ENCODE data around the gene PCSK4. TPM values are rescaled to one million over a fixed set of nuclear protein-coding genes. Genes with fewer than 3 reads are reported as not detected.

PCSK4 gene
- total RNA-seq, 2 experiments from 2014 or later, result 4.4 to 4.7 TPM

GRCh38 chr19:1457892-1458291 lies 32.3 kb downstream of the PCSK4 start:
- Mint-ChIP-seq H3K4me1 (ENCODE audit: low read depth) (peaks cover 13% of the 10 kb centered on the region), H3K9me3 (no peaks in the 10 kb centered on the region), H3K27me3 (peaks cover 34% of the 10 kb centered on the region), H3K36me3 (ENCODE audit: low read depth) (no peaks in the 10 kb centered on the region), H3K27ac (no peak overlapping the region), H3K4me3 (no peak overlapping the region)
- DNase-seq (no peak), ATAC-seq (no peak)
- ChIA-PET POLR2A (interaction anchor here (0.9 to 1.9 kb wide), 4 partner anchors 8 to 16 kb away, joined by 3 to 6 read pairs (median 4); no protein-coding TSS in a partner anchor), CTCF (interaction anchor here (0.9 to 1.8 kb wide), 3 partner anchors 8 to 89 kb away, joined by 3 to 6 read pairs (median 5); no protein-coding TSS in a partner anchor)
- TF ChIP-seq CTCF (IDR thresholded peaks at IDR 0.05), result no peak
- intact Hi-C loops (cut with micrococcal nuclease), result no loop called here

- DNase-seq, result no peak
- no peak for TF ChIP-seq CTCF (IDR thresholded peaks at IDR 0.05)
- Mint-ChIP-seq H3K27me3 (peaks cover 40% of the 10 kb centered on the region), H3K9me3 (no peaks in the 10 kb centered on the region), H3K4me3 (no peak overlapping the region), H3K27ac (no peak overlapping the region), H3K4me1 (ENCODE audit: low read depth) (peaks cover 13% of the 10 kb centered on the region), H3K36me3 (ENCODE audit: low read depth) (no peaks in the 10 kb centered on the region)
- no peak for ATAC-seq
- POLR2A ChIA-PET, result interaction anchor here (0.9 to 1.9 kb wide), 4 partner anchors 9 to 16 kb away, joined by 3 to 6 read pairs (median 4); no protein-coding TSS in a partner anchor
- CTCF ChIA-PET, result interaction anchor here (0.7 to 1.8 kb wide), 4 partner anchors 9 to 89 kb away, joined by 3 to 6 read pairs (median 4); no protein-coding TSS in a partner anchor
- intact Hi-C loops (cut with micrococcal nuclease), result no loop called here
Observed at GRCh38 chr19:1457031-1457739, 33.0 kb downstream of the PCSK4 start.

- Mint-ChIP-seq H3K9me3 (no peaks in the 10 kb centered on the region), H3K4me1 (ENCODE audit: low read depth) (peaks cover 13% of the 10 kb centered on the region), H3K36me3 (ENCODE audit: low read depth) (no peaks in the 10 kb centered on the region), H3K27ac (no peak overlapping the region), H3K4me3 (no peak overlapping the region), H3K27me3 (peaks cover 45% of the 10 kb centered on the region)
- DNase-seq (no peak), ATAC-seq (no peak)
- ChIA-PET POLR2A (interaction anchor here (0.8 to 1.9 kb wide), 5 partner anchors 9 to 17 kb away, joined by 3 to 6 read pairs (median 3); no protein-coding TSS in a partner anchor), CTCF (interaction anchor here (0.7 to 3.1 kb wide), 5 partner anchors 9 to 19 kb away, joined by 3 to 13 read pairs (median 3); no protein-coding TSS in a partner anchor)
- intact Hi-C loops (cut with micrococcal nuclease), result no loop called here
- TF ChIP-seq CTCF (IDR thresholded peaks at IDR 0.05), result no peak
Observed at GRCh38 chr19:1456121-1456900, 33.8 kb downstream of the PCSK4 start.

- ATAC-seq (peak; percentile 84), DNase-seq (peak; percentile 82)
- Mint-ChIP-seq H3K27ac (no peak overlapping the region), H3K4me1 (ENCODE audit: low read depth) (peaks cover 15% of the 10 kb centered on the region), H3K9me3 (no peaks in the 10 kb centered on the region), H3K27me3 (peaks cover 52% of the 10 kb centered on the region), H3K36me3 (ENCODE audit: low read depth) (no peaks in the 10 kb centered on the region), H3K4me3 (no peak overlapping the region)
- CTCF ChIA-PET, result interaction anchor here (0.9 to 3.1 kb wide), 6 partner anchors 9 to 47 kb away, joined by 3 to 13 read pairs (median 3); no protein-coding TSS in a partner anchor
- TF ChIP-seq CTCF (IDR thresholded peaks at IDR 0.05), result no peak
- intact Hi-C loops (cut with micrococcal nuclease), result no loop called here
- POLR2A ChIA-PET, result interaction anchor here (0.8 to 1.5 kb wide), 4 partner anchors 9 to 15 kb away, joined by 3 to 5 read pairs (median 3); no protein-coding TSS in a partner anchor
Observed at GRCh38 chr19:1455336-1456120, 34.6 kb downstream of the PCSK4 start.
